Measurements from ENCODE around the gene RBSN.

RBSN gene

DNA sequence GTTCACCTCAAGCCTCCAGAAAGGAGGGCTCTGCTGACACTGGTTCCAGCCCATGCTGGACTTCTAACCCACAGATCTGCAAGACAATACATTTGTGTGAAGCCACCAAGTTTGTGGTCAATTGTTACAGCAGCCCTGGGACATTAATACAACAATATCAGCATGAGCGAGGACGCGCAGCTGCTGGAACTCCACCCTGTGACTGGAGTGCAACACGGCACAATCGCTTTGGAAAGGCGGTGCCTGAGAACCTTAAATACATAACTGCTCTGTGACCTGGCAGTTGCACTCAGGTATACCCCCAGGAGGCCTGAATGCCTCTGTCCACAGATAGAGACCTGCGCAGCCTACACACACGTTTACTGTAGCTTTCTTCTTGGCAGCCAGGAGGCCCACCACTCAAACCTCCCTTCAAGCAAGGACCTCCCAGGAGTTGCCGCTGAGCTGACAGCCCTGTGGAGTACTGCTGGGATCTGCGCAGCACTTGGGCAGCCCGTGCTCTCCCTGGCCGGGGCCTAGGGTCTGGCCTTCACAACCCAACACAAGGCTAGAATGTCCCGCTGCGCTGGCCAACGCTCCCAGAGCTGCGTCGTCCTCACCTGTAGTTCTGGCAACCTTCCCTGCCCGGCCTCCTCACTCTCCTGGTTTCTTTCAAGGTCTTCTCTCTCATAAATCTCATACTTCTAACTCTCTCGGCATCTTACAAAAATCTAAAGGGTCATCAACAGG is 42.1 kb downstream of the RBSN start:
- no peak for TF ChIP-seq ZFX (IDR thresholded peaks at IDR 0.05)
- TF ChIP-seq, protein P1, sequence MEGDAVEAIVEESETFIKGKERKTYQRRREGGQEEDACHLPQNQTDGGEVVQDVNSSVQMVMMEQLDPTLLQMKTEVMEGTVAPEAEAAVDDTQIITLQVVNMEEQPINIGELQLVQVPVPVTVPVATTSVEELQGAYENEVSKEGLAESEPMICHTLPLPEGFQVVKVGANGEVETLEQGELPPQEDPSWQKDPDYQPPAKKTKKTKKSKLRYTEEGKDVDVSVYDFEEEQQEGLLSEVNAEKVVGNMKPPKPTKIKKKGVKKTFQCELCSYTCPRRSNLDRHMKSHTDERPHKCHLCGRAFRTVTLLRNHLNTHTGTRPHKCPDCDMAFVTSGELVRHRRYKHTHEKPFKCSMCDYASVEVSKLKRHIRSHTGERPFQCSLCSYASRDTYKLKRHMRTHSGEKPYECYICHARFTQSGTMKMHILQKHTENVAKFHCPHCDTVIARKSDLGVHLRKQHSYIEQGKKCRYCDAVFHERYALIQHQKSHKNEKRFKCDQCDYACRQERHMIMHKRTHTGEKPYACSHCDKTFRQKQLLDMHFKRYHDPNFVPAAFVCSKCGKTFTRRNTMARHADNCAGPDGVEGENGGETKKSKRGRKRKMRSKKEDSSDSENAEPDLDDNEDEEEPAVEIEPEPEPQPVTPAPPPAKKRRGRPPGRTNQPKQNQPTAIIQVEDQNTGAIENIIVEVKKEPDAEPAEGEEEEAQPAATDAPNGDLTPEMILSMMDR (conservative IDR thresholded peaks at IDR 0.05): no peak
- no peak overlapping the region for H3K27ac ChIP-seq

DNA sequence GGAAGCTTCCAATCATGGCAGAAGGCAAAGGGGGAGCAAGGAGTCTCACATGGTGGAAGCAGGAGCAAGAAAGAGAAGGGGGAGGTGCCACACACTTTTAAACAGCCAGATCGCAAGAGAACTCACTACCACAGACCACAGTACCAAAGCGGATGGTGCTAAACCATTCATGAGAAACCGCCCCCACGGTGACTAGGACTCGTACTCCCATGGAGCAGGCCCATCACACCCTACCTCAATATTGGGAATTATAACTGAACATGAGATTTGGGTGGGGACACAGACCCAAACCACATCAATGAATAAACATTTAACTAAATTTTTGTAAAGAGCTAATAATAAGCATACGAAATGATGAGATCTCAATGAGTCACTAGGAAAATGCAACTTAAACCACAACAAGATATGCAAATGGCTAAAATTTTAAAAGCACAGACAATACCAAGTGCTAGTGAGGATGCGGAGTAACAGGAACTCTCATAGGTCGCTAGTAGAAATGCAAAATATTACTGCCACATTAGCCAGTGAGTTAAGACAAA is 43.9 kb downstream of the RBSN start:
- TF ChIP-seq ZFX (IDR thresholded peaks at IDR 0.05): no peak
- TF ChIP-seq, protein P1 (conservative IDR thresholded peaks at IDR 0.05): no peak
- H3K27ac ChIP-seq: no peak overlapping the region

DNA sequence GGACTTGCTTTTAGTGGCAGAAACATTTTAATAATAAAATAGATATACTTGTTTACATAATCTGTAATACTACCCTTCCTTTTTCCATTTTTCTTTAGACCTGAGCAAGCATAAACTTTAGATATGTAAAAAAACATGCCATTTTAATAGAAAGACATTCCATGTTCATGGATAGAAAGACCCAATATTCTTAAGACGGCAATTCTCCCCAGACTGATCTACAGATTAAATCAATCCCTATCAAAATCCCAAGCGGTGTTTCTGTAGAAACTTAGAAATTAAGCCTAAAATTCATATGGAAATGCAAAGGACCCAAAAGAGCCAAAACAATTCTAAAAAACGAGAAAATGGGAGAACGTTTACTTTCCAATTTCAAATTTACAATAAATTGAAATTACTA is 45.4 kb downstream of the RBSN start:
- H3K27ac ChIP-seq: no peak overlapping the region
- TF ChIP-seq, protein P1 (conservative IDR thresholded peaks at IDR 0.05): no peak
- TF ChIP-seq ZFX (IDR thresholded peaks at IDR 0.05): no peak

DNA sequence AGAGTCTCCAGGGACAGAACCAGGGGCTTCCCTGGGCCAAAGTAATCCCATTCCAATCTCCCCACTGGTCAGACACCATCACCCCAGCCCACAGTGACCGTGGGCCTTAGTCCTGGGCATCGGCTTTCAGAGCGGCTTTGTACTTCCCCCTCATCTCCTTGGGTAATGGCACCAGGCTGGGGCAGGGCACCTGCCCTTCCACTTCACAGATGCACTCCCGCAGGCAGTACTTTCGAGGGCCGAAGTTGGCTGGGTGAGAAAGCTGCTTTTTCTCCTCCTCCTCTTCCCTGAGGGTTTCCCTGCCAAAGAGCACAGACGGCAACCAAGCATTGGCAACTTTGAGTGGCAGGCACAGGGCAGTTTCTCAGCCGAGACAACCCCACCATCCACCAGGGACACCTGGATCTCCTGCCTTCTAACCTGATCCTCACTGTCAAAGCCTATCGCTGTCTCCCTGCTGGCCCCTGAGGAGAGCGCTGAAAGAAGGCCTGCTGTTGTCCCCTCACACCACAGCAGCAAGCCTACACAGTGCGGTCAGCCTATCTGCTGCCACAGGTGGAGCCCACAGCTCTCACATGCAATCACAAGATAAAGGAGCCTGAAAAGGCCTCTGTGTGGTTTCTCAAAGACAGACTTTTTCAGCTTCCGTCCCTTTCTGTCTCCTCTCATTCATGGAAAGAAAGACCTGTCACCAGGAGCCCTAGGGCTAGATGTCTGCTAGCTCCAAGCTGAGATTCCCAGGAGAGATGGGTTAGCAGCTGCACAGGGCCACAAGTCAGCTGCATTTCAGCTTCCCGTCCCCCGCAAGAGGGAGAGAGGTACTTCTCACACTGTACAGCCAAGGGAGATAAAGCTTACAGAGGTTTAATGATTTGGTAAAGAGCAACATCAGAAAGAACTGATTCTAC is 46.4 kb downstream of the RBSN start:
- no peak overlapping the region for H3K27ac ChIP-seq
- TF ChIP-seq, protein P1 (conservative IDR thresholded peaks at IDR 0.05): no peak
- TF ChIP-seq ZFX (IDR thresholded peaks at IDR 0.05): no peak

DNA sequence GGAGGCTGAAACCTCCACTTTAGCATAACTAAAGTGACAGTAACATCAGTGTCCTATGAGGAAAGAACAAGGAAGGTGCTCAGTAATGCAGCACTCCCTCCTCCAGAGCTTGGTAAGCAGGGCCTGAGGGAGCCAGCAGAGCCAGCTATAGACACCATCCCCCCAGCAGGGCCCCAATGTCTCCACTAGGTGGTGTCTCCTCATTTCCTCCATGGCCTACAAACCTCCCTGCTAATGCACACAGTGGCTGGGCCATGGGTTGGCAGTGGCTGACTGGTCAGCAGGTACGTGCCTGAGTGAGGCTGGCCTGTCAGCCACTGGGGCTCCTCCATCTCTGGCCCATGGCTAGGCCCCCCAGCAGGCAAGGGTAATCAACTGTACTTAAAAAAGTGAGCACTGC is 47.4 kb downstream of the RBSN start:
- H3K27ac ChIP-seq: no peak overlapping the region
- TF ChIP-seq, protein P1 (conservative IDR thresholded peaks at IDR 0.05): peak; percentile 65
- TF ChIP-seq ZFX (IDR thresholded peaks at IDR 0.05): no peak

DNA sequence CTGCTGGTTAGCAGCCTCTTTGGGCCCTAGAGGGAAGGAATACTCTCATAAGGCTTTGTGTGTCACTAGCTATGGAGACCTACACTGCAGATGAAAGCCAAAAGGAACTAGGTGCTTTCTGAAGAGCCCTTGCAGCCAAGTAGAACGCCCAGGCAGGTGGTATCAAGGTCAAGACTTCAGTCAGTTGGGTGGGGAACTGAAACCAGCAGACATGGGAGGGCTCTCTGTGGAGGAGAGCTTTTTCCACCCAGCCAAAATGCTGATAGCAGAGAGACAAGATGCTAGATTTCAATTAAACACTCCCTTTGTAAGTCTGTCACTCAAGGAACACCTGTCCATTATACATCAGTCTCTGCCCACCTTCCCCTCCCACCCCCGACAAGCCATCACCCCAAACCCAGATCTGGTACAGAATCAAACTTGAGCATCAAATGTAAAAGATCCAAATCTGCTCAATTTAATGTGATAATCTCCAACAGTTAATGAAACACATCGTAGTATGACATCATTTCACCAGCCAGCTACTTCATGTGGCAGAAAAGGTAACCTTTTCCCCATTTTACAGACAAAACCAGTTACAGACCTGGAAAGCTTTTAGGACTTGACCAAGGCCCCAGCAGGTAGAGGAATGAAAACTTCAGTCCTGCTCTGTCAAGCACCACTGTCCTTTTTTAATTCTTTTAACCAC is 48.4 kb downstream of the RBSN start:
- no peak for TF ChIP-seq ZFX (IDR thresholded peaks at IDR 0.05)
- TF ChIP-seq, protein P1 (conservative IDR thresholded peaks at IDR 0.05): no peak

More for the DNA sequence above, 48.4 kb downstream of the RBSN start:
- no peak overlapping the region for H3K27ac ChIP-seq
